Effector memory CD4-positive, alpha-beta T cell (primary cell): Measurements from ENCODE around the gene SF1.

ENCODE experiments used
- DNase-seq, 3 donors: peaks; one replicate each; pipeline ENCODE4 v3.0.0-alpha.2; 2020
- H3K27ac ChIP-seq: 2 replicates; pipeline ENCODE4 v1.7.0; 2013; ENCODE audit warnings: mild to moderate bottlenecking, low read length, moderate library complexity; ENCODE audit not compliant: insufficient read depth, poor library complexity, severe bottlenecking
- H3K27me3 ChIP-seq: replicated peaks from 2 replicates; pipeline ENCODE4 v1.7.0; 2013; ENCODE audit warnings: mild to moderate bottlenecking, low read length; ENCODE audit not compliant: insufficient read depth, control insufficient read depth, poor library complexity, severe bottlenecking
- H3K36me3 ChIP-seq: 2 replicates; pipeline ENCODE4 v1.7.0; 2013; ENCODE audit warnings: mild to moderate bottlenecking, low read length, moderate library complexity; ENCODE audit not compliant: control insufficient read depth, insufficient read depth
- H3K4me1 ChIP-seq: 2 replicates; pipeline ENCODE4 v1.7.0; 2013; ENCODE audit warnings: low read length, mild to moderate bottlenecking; ENCODE audit not compliant: control insufficient read depth, insufficient read depth, poor library complexity, severe bottlenecking
- H3K4me3 ChIP-seq: 2 replicates; pipeline ENCODE4 v1.7.0; 2013; ENCODE audit warnings: low read length, low read depth, mild to moderate bottlenecking; ENCODE audit not compliant: insufficient read depth, poor library complexity, severe bottlenecking
- H3K9me3 ChIP-seq: 2 replicates; pipeline ENCODE4 v1.7.0; 2013; ENCODE audit warnings: mild to moderate bottlenecking, low read length, moderate library complexity; ENCODE audit not compliant: control insufficient read depth

The SF1 gene

GRCh38 chr11:64762277-64762673 is 16.1 kb downstream of the SF1 start:
- no peak for DNase-seq
- Histone ChIP-seq H3K4me3 (no peak overlapping the region), H3K4me1 (peaks cover 71% of the 10 kb centered on the region), H3K27me3 (no peaks in the 10 kb centered on the region), H3K9me3 (no peaks in the 10 kb centered on the region), H3K27ac (no peak overlapping the region), H3K36me3 (peaks cover 36% of the 10 kb centered on the region)

- Histone ChIP-seq H3K36me3 (peaks cover 25% of the 10 kb centered on the region), H3K9me3 (no peaks in the 10 kb centered on the region), H3K27ac (no peak overlapping the region), H3K27me3 (no peaks in the 10 kb centered on the region), H3K4me1 (peaks cover 61% of the 10 kb centered on the region), H3K4me3 (no peak overlapping the region)
- no peak for DNase-seq
Measured at GRCh38 chr11:64760759-64761420, 17.5 kb downstream of the SF1 start.

GRCh38 chr11:64759722-64760719 is 18.3 kb downstream of the SF1 start, which contains the start of gene PYGM:
PYGM (minus strand) TSS chr11:64759974; CDS start chr11:64759898, 76 bp downstream.
- Histone ChIP-seq H3K27ac (no peak within 1 kb of the TSS), H3K4me3 (no peak within 1 kb of the TSS), H3K9me3 (no peaks in the 10 kb centered on the region), H3K27me3 (no peaks in the 10 kb centered on the region), H3K36me3 (peaks cover 16% of the 10 kb centered on the region), H3K4me1 (peaks cover 52% of the 10 kb centered on the region)
- DNase-seq: no peak

GRCh38 chr11:64759131-64759721 is 19.1 kb downstream of the SF1 start:
- Histone ChIP-seq H3K36me3 (peaks cover 11% of the 10 kb centered on the region), H3K4me1 (peaks cover 44% of the 10 kb centered on the region), H3K27me3 (no peaks in the 10 kb centered on the region), H3K27ac (no peak overlapping the region), H3K4me3 (no peak overlapping the region), H3K9me3 (no peaks in the 10 kb centered on the region)
- no peak for DNase-seq

GRCh38 chr11:64758330-64759079 is 19.8 kb downstream of the SF1 start:
- Histone ChIP-seq H3K27ac (no peak overlapping the region), H3K9me3 (no peaks in the 10 kb centered on the region), H3K27me3 (no peaks in the 10 kb centered on the region), H3K36me3 (peaks cover 11% of the 10 kb centered on the region), H3K4me3 (no peak overlapping the region), H3K4me1 (peaks cover 37% of the 10 kb centered on the region)
- DNase-seq: no peak

- DNase-seq: no peak
- Histone ChIP-seq H3K36me3 (peaks cover 12% of the 10 kb centered on the region), H3K27ac (no peak overlapping the region), H3K9me3 (no peaks in the 10 kb centered on the region), H3K4me3 (no peak overlapping the region), H3K4me1 (peaks cover 30% of the 10 kb centered on the region), H3K27me3 (no peaks in the 10 kb centered on the region)
Measured at GRCh38 chr11:64757549-64758329, 20.6 kb downstream of the SF1 start.

GRCh38 chr11:64755681-64756361 is 22.5 kb downstream of the SF1 start:
- Histone ChIP-seq H3K27me3 (no peaks in the 10 kb centered on the region), H3K4me3 (no peak overlapping the region), H3K4me1 (peaks cover 15% of the 10 kb centered on the region), H3K36me3 (peaks cover 6% of the 10 kb centered on the region), H3K27ac (no peak overlapping the region), H3K9me3 (no peaks in the 10 kb centered on the region)
- DNase-seq: no peak

GRCh38 chr11:64754919-64755662 is 23.3 kb downstream of the SF1 start:
- no peak overlapping the region for H3K4me3 ChIP-seq

More at GRCh38 chr11:64754919-64755662, 23.3 kb downstream of the SF1 start:
- peaks cover 8% of the 10 kb centered on the region for H3K4me1 ChIP-seq
- H3K36me3 ChIP-seq: peaks cover 6% of the 10 kb centered on the region
- no peak overlapping the region for H3K27ac ChIP-seq
- DNase-seq: no peak
- H3K9me3 ChIP-seq: no peaks in the 10 kb centered on the region
- no peaks in the 10 kb centered on the region for H3K27me3 ChIP-seq
